PC-9 (cell line): ENCODE results near the gene NRIP1. TPM values are rescaled to one million over a fixed set of nuclear protein-coding genes. Genes with fewer than 3 reads are reported as not detected.

Experiments used
- BruUV-seq: library from RNA; stranded (reverse); fragments of 400-500 nt; replicated peaks from 2 replicates; lab custom pipeline; 2021; lab: Mats Ljungman, UMichigan
- CTCF ChIA-PET: fragments of 300-600 bp; sonication (Branson Sonifier 250); formaldehyde crosslinking; loops from one replicate; lab custom pipeline; 2022; ENCODE audit warnings: antibody characterized with exemption; lab: Charles Lee
- POLR2A ChIA-PET: fragments of 300-600 bp; sonication (Branson Sonifier 250); formaldehyde crosslinking; loops from one replicate; lab custom pipeline; 2022; ENCODE audit warnings: antibody characterized with exemption; ENCODE audit not compliant: unreplicated experiment; lab: Charles Lee
- DNase-seq, 2 experiments: peaks; one replicate each; pipeline versions ENCODE4 v3.0.0 to v3.0.0-alpha.2; 2015 to 2022; ENCODE audit warnings: mixed read lengths in 1 of 2
- H2AFZ ChIP-seq: fragments of 200-600 bp; sonication (generic); 2 replicates; pipeline ENCODE4 v1.8.1; 2017; ENCODE audit warnings: antibody characterized with exemption
- H3F3A ChIP-seq: fragments of 200-600 bp; sonication (generic); 2 replicates; pipeline ENCODE4 v1.8.1; 2017; ENCODE audit warnings: antibody characterized with exemption, mild to moderate bottlenecking, low read depth; ENCODE audit not compliant: insufficient read depth
- H3K27ac ChIP-seq: fragments of 200-600 bp; sonication (generic); 2 replicates; pipeline ENCODE4 v1.6.1; 2016; ENCODE audit warnings: mixed run types
- H3K27me3 ChIP-seq: fragments of 200-600 bp; sonication (generic); 2 replicates; pipeline ENCODE4 v1.6.1; 2016; ENCODE audit warnings: low read depth, mixed run types; ENCODE audit not compliant: insufficient read depth
- H3K36me3 ChIP-seq: fragments of 200-600 bp; sonication (generic); 2 replicates; pipeline ENCODE4 v1.6.1; 2016; ENCODE audit warnings: low read depth, mixed run types
- H3K4me1 ChIP-seq: fragments of 200-600 bp; sonication (generic); replicated peaks from 2 replicates; pipeline ENCODE4 v1.6.1; 2016; ENCODE audit warnings: mixed run types; ENCODE audit not compliant: insufficient read depth
- H3K4me2 ChIP-seq: fragments of 200-600 bp; sonication (generic); 2 replicates; pipeline ENCODE4 v1.6.1; 2017; ENCODE audit warnings: mixed run types
- H3K4me3 ChIP-seq: fragments of 200-600 bp; sonication (generic); 2 replicates; pipeline ENCODE4 v1.6.1; 2016; ENCODE audit warnings: mixed run types
- H3K79me2 ChIP-seq: fragments of 200-600 bp; sonication (generic); 2 replicates; pipeline ENCODE4 v1.6.1; 2017; ENCODE audit warnings: low read depth, mixed run types
- H3K9me2 ChIP-seq: fragments of 200-600 bp; sonication (generic); 2 replicates; pipeline ENCODE4 v1.8.1; 2017; ENCODE audit warnings: mild to moderate bottlenecking; ENCODE audit not compliant: insufficient read depth
- H3K9me3 ChIP-seq: fragments of 200-600 bp; sonication (generic); 2 replicates; pipeline ENCODE4 v1.8.1; 2016; ENCODE audit warnings: low read depth; ENCODE audit not compliant: insufficient read depth
- H4K20me1 ChIP-seq: fragments of 200-600 bp; sonication (generic); 2 replicates; pipeline ENCODE4 v1.8.1; 2017; ENCODE audit not compliant: insufficient read depth
- EZH2 ChIP-seq: fragments of 200-600 bp; sonication (generic); IDR thresholded peaks from 2 replicates; pipeline ENCODE4 v1.8.0; 2017; ENCODE audit warnings: antibody characterized with exemption, low read depth
- intact Hi-C: fragments of 100-400 bp; cut with micrococcal nuclease; formaldehyde crosslinking; loops from one replicate; pipeline ENCODE4 v1.10.0; 2022; ENCODE audit not compliant: unreplicated experiment
- total RNA-seq: library from RNA; stranded (reverse); gene quantifications from 2 replicates; pipeline ENCODE4 v1.2.3, GENCODE V29; 2021
- TF ChIP-seq, protein P1 (sequence below): fragments of 200-600 bp; sonication (generic); conservative IDR thresholded peaks from 2 replicates; pipeline ENCODE4 v1.6.1; 2017; ENCODE audit warnings: mixed run types, antibody characterized with exemption, mild to moderate bottlenecking, moderate library complexity

Gene NRIP1
- total RNA-seq, 1 experiment from 2014 or later = 33.0 TPM

DNA sequence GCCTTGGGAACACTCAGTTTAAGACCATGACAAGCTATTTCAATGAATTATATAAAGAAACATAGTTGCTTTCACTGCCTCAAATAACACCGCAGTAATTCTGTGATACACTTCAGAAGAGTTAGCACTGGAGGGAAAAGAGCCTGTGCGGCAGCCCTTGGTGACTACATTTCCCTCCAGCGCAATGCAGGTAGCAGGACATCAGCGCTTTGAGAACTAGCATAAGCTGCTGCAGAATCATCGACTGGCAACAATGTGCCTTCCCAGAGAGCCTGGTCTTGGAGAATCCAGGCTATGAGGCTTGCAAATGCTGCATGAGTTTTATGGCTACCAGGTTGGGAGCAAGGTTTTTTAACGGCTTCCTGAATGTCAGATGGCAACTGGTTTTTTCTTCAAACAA lies 7.5 kb downstream of the NRIP1 start:
- DNase-seq = no peak
- TF ChIP-seq, protein P1, sequence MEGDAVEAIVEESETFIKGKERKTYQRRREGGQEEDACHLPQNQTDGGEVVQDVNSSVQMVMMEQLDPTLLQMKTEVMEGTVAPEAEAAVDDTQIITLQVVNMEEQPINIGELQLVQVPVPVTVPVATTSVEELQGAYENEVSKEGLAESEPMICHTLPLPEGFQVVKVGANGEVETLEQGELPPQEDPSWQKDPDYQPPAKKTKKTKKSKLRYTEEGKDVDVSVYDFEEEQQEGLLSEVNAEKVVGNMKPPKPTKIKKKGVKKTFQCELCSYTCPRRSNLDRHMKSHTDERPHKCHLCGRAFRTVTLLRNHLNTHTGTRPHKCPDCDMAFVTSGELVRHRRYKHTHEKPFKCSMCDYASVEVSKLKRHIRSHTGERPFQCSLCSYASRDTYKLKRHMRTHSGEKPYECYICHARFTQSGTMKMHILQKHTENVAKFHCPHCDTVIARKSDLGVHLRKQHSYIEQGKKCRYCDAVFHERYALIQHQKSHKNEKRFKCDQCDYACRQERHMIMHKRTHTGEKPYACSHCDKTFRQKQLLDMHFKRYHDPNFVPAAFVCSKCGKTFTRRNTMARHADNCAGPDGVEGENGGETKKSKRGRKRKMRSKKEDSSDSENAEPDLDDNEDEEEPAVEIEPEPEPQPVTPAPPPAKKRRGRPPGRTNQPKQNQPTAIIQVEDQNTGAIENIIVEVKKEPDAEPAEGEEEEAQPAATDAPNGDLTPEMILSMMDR = no peak
- no peak for TF ChIP-seq EZH2
- POLR2A ChIA-PET = no interaction called here
- Histone ChIP-seq H3K36me3 (peaks cover 33% of the 10 kb centered on the region), H4K20me1 (peaks cover 31% of the 10 kb centered on the region), H3F3A (no peaks in the 10 kb centered on the region), H3K9me2 (no peaks in the 10 kb centered on the region), H3K4me1 (peaks cover 51% of the 10 kb centered on the region), H3K9me3 (peaks cover 12% of the 10 kb centered on the region; the same call in 1 of the 2 replicates), H2AFZ (no peak overlapping the region), H3K4me2 (0 out of 2 replicates have a peak overlapping the region, but pooled peaks have one; percentile 9), H3K27ac (no peak overlapping the region), H3K27me3 (no peaks in the 10 kb centered on the region), H3K4me3 (no peak overlapping the region), H3K79me2 (peaks cover 100% of the 10 kb centered on the region)
- CTCF ChIA-PET = no interaction called here
- no TSS peak for BruUV-seq
- intact Hi-C loops = no loop called here

DNA sequence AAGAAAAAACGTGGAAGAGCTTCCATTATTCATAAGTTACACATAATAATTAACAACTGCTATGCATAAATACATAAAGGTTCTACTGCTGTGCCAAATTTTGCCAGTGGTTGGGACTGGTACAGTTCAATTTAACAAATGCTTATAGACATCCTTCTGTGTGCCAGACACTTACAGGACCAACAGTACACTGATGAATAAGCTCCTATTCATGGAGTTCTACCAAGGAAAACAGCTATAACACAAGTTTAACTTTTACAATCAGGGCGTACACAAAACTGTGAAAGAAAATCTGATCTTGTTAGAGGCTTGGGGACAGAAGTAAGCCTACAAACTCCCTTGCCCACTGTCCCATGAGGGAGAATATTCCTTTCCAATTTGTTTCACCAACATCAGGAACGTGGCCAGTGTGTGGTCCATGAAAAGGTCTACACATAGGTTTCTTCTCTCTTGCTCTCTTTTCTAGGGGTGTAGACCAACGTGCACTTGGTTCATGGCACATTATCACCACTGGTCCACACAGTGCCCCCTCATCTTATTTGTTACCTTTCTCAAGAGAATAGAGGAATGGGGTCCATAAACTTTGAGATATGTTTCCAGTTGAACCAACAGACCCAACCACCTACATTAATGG lies 10.1 kb downstream of the NRIP1 start:
- peaks cover 12% of the 10 kb centered on the region; the same call in 1 of the 2 replicates for H3K9me3 ChIP-seq
- peaks cover 29% of the 10 kb centered on the region for H4K20me1 ChIP-seq
- CTCF ChIA-PET = interaction anchor here (0.6 kb wide), 1 partner anchor 499 kb away, joined by 4 read pairs; no protein-coding TSS in a partner anchor
- peaks cover 100% of the 10 kb centered on the region for H3K79me2 ChIP-seq
- no peak overlapping the region for H3K4me3 ChIP-seq
- no peak overlapping the region for H3K27ac ChIP-seq
- peaks cover 33% of the 10 kb centered on the region for H3K36me3 ChIP-seq
- no peak for TF ChIP-seq EZH2
- TF ChIP-seq, protein P1 = no peak
- POLR2A ChIA-PET = interaction anchor here (0.6 kb wide), 1 partner anchor 778 kb away, joined by 4 read pairs; no protein-coding TSS in a partner anchor
- H3F3A ChIP-seq = no peaks in the 10 kb centered on the region
- no peaks in the 10 kb centered on the region for H3K9me2 ChIP-seq
- BruUV-seq = no TSS peak
- no peak for DNase-seq
- peaks cover 32% of the 10 kb centered on the region for H3K4me1 ChIP-seq
- H3K27me3 ChIP-seq = no peaks in the 10 kb centered on the region
- intact Hi-C loops = no loop called here
- 0 out of 2 replicates have a peak overlapping the region, but pooled peaks have one; percentile 13 for H3K4me2 ChIP-seq
- H2AFZ ChIP-seq = no peak overlapping the region

DNA sequence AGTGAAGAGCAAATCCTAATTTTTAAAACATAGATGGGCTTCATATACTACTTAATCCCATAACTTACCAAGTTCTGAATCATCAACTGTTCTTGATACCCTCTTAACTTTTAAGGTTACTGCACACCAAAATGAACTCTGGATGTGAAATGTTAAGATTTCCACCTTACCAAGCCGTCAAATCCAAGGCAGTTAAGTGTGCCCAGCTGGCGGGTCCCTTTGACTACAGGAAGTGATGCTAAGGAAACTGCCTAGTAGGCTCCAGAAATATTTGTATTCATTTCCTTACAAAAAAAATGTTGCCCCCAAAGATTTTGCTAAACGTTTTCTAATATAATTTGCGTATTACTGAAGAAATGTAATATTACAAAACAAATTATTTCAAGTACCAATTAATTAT lies 10.7 kb downstream of the NRIP1 start:
- H3K4me2 ChIP-seq = 0 out of 2 replicates have a peak overlapping the region, but pooled peaks have one; percentile 13
- H3K9me2 ChIP-seq = no peaks in the 10 kb centered on the region
- no peaks in the 10 kb centered on the region for H3F3A ChIP-seq
- H3K4me1 ChIP-seq = peaks cover 25% of the 10 kb centered on the region
- DNase-seq = no peak
- TF ChIP-seq EZH2 = no peak
- TF ChIP-seq, protein P1 = no peak
- no peak overlapping the region for H2AFZ ChIP-seq
- CTCF ChIA-PET = no interaction called here
- peaks cover 29% of the 10 kb centered on the region for H4K20me1 ChIP-seq
- intact Hi-C loops = no loop called here
- H3K36me3 ChIP-seq = peaks cover 31% of the 10 kb centered on the region
- BruUV-seq = no TSS peak
- no peak overlapping the region for H3K27ac ChIP-seq
- H3K4me3 ChIP-seq = no peak overlapping the region
- peaks cover 12% of the 10 kb centered on the region; the same call in 1 of the 2 replicates for H3K9me3 ChIP-seq
- H3K79me2 ChIP-seq = peaks cover 100% of the 10 kb centered on the region
- H3K27me3 ChIP-seq = no peaks in the 10 kb centered on the region
- POLR2A ChIA-PET = no interaction called here
